Endodermal cell (in vitro differentiated cells): ENCODE measurements around the gene SERTAD2. TPM values are rescaled to one million over a fixed set of nuclear protein-coding genes. Genes with fewer than 3 reads are reported as not detected.

ENCODE experiments used
- DNase-seq: peaks from one replicate; pipeline ENCODE4 v3.0.0-alpha.2; 2017
- H3K27ac ChIP-seq: 2 replicates; pipeline ENCODE4 v1.5.1; 2013; ENCODE audit warnings: mild to moderate bottlenecking, low read depth, low read length, moderate library complexity
- H3K27me3 ChIP-seq: 2 replicates; pipeline ENCODE4 v1.6.1; 2013; ENCODE audit warnings: mild to moderate bottlenecking, low read length, moderate library complexity; ENCODE audit not compliant: insufficient read depth, control insufficient read depth, poor library complexity, severe bottlenecking
- H3K36me3 ChIP-seq: 2 replicates; pipeline ENCODE4 v1.7.0; 2013; ENCODE audit warnings: mild to moderate bottlenecking, low read length, moderate library complexity; ENCODE audit not compliant: control insufficient read depth, insufficient read depth
- H3K4me1 ChIP-seq: one replicate; pipeline ENCODE4 v1.7.0; 2013; ENCODE audit warnings: low read length; ENCODE audit not compliant: control insufficient read depth, insufficient read depth
- H3K4me3 ChIP-seq: 2 replicates; pipeline ENCODE4 v1.5.1; 2013; ENCODE audit warnings: mild to moderate bottlenecking, low read length, moderate library complexity
- H3K9ac ChIP-seq: 2 replicates; pipeline ENCODE4 v1.6.1; 2013; ENCODE audit warnings: mild to moderate bottlenecking, low read length, moderate library complexity; ENCODE audit not compliant: poor library complexity, severe bottlenecking; ENCODE audit errors: extremely low read depth
- H3K9me3 ChIP-seq: 2 replicates; pipeline ENCODE4 v1.6.1; 2013; ENCODE audit warnings: mild to moderate bottlenecking, low read length, moderate library complexity; ENCODE audit not compliant: control insufficient read depth
- H3K27ac Mint-ChIP-seq: 2 replicates; pipeline ENCODE4 v1.8.0; 2020; ENCODE audit warnings: mixed read lengths
- H3K27me3 Mint-ChIP-seq: 2 replicates; pipeline ENCODE4 v1.8.0; 2021; ENCODE audit warnings: mild to moderate bottlenecking, mixed read lengths; ENCODE audit not compliant: insufficient read depth
- H3K36me3 Mint-ChIP-seq: 2 replicates; pipeline ENCODE4 v1.8.0; 2020; ENCODE audit warnings: low read depth, mixed read lengths
- H3K4me1 Mint-ChIP-seq: 2 replicates; pipeline ENCODE4 v1.8.0; 2020; ENCODE audit warnings: mixed read lengths
- H3K4me3 Mint-ChIP-seq: 2 replicates; pipeline ENCODE4 v1.8.0; 2020; ENCODE audit warnings: mild to moderate bottlenecking, moderate library complexity, mixed read lengths
- H3K9me3 Mint-ChIP-seq: 2 replicates; pipeline ENCODE4 v1.8.0; 2020; ENCODE audit warnings: mild to moderate bottlenecking, mixed read lengths
- WGBS, 2 experiments: methylation state at CpG; one replicate each; pipeline versions ENCODE4 v1.1.5 to v1.1.7; 2013; ENCODE audit warnings: missing lambda C conversion rate in 2 of 2, mixed read lengths in 1 of 2; ENCODE audit not compliant: insufficient coverage in 1 of 2, insufficient read length in 1 of 2; 5-methylcytosine and 5-hydroxymethylcytosine counted together
- total RNA-seq, 2 donors: library from RNA; stranded (reverse); fragmentation: NEBNext Ultra II Directional in 1 of 2; extraction: Animal tissue kit (Norgen Biotek cat#: 25700) in 1 of 2; gene quantifications; 2 replicates in 1 of 2; 3 replicates in 1 of 2; pipeline ENCODE4 v1.2.1, GENCODE V29; 2021
- TF ChIP-seq, protein P1 (sequence below): fragments of 200-600 bp; sonication (generic); conservative IDR thresholded peaks from 2 replicates; pipeline ENCODE4 v1.5.0; 2021; ENCODE audit warnings: antibody characterized with exemption, mild to moderate bottlenecking

Gene SERTAD2
- total RNA-seq, 2 donors from 2014 or later = 17.1 to 20.3 TPM

DNA sequence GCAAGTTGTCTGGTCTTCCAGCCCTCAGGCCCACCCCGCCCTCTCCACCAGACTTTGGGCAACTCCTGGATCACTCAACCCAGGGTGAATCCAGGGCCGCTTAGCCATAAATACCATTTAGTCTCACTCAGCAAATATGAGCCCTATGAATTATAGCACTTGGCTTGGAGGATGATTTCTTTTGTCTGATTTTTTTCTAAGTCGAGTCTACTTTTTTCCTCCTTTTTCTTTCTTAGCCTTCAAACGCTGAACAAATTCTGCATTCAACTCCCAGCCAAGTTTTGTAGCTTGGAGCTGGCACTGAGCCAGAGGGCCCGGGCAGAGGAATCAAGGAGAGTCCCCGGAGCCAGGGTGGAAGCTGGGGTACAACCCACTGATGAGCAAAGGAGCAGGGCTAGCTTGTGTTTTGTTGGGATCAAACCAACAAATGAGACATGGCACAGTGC is 48.7 kb downstream of the SERTAD2 start:
- no peaks in the 10 kb centered on the region for H3K9me3 ChIP-seq
- no peak overlapping the region for H3K9ac ChIP-seq
- peak; percentile 10 for DNase-seq
- TF ChIP-seq, protein P1, sequence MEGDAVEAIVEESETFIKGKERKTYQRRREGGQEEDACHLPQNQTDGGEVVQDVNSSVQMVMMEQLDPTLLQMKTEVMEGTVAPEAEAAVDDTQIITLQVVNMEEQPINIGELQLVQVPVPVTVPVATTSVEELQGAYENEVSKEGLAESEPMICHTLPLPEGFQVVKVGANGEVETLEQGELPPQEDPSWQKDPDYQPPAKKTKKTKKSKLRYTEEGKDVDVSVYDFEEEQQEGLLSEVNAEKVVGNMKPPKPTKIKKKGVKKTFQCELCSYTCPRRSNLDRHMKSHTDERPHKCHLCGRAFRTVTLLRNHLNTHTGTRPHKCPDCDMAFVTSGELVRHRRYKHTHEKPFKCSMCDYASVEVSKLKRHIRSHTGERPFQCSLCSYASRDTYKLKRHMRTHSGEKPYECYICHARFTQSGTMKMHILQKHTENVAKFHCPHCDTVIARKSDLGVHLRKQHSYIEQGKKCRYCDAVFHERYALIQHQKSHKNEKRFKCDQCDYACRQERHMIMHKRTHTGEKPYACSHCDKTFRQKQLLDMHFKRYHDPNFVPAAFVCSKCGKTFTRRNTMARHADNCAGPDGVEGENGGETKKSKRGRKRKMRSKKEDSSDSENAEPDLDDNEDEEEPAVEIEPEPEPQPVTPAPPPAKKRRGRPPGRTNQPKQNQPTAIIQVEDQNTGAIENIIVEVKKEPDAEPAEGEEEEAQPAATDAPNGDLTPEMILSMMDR = no peak
- H3K36me3 ChIP-seq = no peaks in the 10 kb centered on the region
- Mint-ChIP-seq H3K36me3 (no peaks in the 10 kb centered on the region), H3K4me1 (peaks cover 6% of the 10 kb centered on the region), H3K27ac (no peak overlapping the region), H3K4me3 (no peak overlapping the region), H3K9me3 (peaks cover 9% of the 10 kb centered on the region), H3K27me3 (peaks cover 12% of the 10 kb centered on the region)
- no peaks in the 10 kb centered on the region for H3K4me1 ChIP-seq
- H3K27me3 ChIP-seq = no peaks in the 10 kb centered on the region
- whole genome bisulfite sequencing, 2 experiments = 92 to 97% methylated on average over 4 to 6 of the region's 6 CpGs
- no peak overlapping the region for H3K4me3 ChIP-seq
- no peak overlapping the region for H3K27ac ChIP-seq

DNA sequence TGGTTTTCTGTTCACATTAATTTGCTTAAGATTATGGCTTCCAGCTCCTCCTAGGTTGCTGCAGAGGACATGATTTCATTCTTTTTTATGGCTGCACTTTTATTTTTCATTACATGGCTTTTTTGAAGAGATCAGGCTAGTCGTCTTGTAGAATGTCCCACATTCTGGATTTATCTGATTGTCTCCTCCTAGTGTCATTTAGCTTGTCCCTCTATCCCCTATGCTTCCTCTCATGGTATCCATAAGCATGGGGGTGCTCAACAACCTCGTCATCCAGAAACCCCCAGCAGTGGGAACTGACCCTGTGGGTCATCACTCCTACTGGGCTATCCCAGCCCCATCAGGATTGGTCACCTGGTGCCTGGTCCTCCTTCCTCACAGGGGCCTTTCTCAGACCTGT is 49.6 kb downstream of the SERTAD2 start:
- no peak overlapping the region for H3K27ac Mint-ChIP-seq
- WGBS, 2 experiments = 86 to 88% methylated on average over 1 to 2 of the region's 2 CpGs
- Histone ChIP-seq H3K4me1 (no peaks in the 10 kb centered on the region), H3K36me3 (no peaks in the 10 kb centered on the region), H3K9me3 (no peaks in the 10 kb centered on the region), H3K27ac (no peak overlapping the region), H3K4me3 (no peak overlapping the region), H3K27me3 (no peaks in the 10 kb centered on the region), H3K9ac (no peak overlapping the region)
- DNase-seq = no peak
- peaks cover 9% of the 10 kb centered on the region for H3K9me3 Mint-ChIP-seq
- TF ChIP-seq, protein P1 = no peak
- peaks cover 4% of the 10 kb centered on the region for H3K4me1 Mint-ChIP-seq
- no peaks in the 10 kb centered on the region for H3K36me3 Mint-ChIP-seq
- H3K4me3 Mint-ChIP-seq = no peak overlapping the region
- H3K27me3 Mint-ChIP-seq = peaks cover 10% of the 10 kb centered on the region

DNA sequence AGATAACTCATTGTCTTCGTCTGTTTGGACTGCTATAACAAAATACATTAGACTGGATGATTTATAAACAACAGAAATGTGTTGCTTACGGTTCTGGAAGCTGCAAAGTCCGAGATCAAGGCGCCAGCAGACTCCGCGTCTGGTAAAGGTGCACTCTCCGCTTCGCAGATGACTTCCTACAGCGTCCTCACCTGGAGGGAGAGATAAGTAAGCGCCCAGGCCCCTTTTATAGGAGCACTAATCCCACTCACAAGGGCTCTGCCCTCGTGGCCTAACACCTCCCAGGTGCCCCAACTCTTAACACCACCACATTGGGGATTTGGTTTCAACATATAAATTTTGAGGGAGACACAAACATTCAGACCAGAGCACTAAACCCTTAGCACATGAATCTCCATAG is 51.3 kb downstream of the SERTAD2 start:
- H3K4me1 ChIP-seq = no peaks in the 10 kb centered on the region
- H3K4me3 ChIP-seq = no peak overlapping the region
- Mint-ChIP-seq H3K27me3 (peaks cover 2% of the 10 kb centered on the region), H3K4me1 (peaks cover 4% of the 10 kb centered on the region), H3K4me3 (no peak overlapping the region), H3K36me3 (no peaks in the 10 kb centered on the region), H3K9me3 (peaks cover 9% of the 10 kb centered on the region), H3K27ac (no peak overlapping the region)
- TF ChIP-seq, protein P1 = no peak
- no peaks in the 10 kb centered on the region for H3K36me3 ChIP-seq
- H3K27ac ChIP-seq = no peak overlapping the region
- H3K9ac ChIP-seq = no peak overlapping the region
- no peaks in the 10 kb centered on the region for H3K9me3 ChIP-seq
- 92% methylated on average over 8 to 11 of the region's 11 CpGs for WGBS, 2 experiments
- DNase-seq = no peak
- H3K27me3 ChIP-seq = no peaks in the 10 kb centered on the region
